ENCODE measurements around the gene CFAP100. TPM values are rescaled to one million over a fixed set of nuclear protein-coding genes. Genes with fewer than 3 reads are reported as not detected.

The CFAP100 gene
- total RNA-seq: not detected

DNA sequence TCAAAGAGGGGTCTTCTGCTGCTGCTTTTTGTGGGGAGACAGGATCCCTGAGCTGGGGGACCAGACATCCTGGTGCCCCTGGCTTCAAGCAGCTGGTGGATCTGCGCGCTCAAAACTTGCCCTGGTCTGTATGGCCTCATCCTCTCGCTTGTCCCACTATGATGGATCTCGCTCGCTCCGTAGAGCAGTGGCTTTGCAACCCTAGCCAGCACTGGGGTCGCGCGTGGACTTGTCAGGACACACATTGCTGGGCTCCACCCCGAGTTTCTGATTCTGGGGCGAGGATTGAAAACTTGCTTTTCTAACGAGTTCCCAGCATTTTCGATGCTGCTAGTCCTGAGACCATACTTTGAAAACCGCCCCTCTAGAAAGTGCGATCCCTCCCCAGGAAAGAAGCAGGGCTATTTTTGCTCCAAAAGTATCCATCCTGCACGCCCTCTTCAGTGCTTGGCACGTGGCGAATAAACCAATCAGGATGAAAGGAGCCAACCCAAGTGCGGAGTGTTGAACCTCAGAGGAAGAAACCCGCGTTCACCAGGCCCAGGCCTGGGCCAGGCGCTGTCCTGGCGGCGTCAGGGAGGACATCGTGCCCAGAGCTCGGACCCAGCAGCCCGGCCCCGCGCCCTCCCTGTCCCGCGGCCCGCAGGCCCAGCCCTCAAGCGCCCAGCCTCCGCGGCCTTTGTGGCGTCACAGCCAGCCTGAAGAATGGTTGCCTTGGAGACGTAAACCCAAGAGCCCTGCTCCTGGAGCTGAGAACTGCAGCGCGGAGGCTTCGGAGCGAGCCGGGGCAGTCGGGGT lies at the start of gene CFAP100:
Gene CFAP100, plus strand, starts transcription at position 731 of the 798 bp plus-strand sequence. CDS start 1,092 bp downstream, outside the sequence.
- Histone ChIP-seq H3K36me3 (no peaks in the 10 kb centered on the region), H3K4me3 (peak within 1 kb of the TSS in 1 of 4 donors; percentile 35)
- DNase-seq: peak in 2 of 3 donors; percentile 38 to 45

DNA sequence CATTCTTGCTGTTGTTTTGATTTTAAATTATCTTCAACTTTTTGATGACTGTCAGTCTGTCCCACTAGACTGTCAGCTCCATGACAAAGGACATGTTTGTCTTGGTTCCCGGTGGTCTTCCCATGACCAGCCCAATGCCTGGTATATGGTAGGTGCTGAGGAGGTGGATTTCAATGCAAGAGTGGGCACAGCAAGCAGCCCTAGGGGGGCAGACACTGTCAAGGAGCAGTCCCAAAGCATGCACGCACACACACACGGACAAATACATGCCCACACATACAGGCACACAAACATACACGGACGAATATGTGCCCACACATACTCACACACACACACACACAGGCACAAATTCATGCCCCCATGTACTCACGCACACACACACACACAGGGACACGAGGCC lies 49.5 kb upstream of the CFAP100 start:
- Histone ChIP-seq H3K4me3 (no peak overlapping the region), H3K36me3 (no peaks in the 10 kb centered on the region), H3K4me1 (no peaks in the 10 kb centered on the region), H3K27ac (no peak overlapping the region), H3K27me3 (no peaks in the 10 kb centered on the region), H3K9me3 (no peaks in the 10 kb centered on the region)
- DNase-seq: no peak
- TF ChIP-seq, protein P1, sequence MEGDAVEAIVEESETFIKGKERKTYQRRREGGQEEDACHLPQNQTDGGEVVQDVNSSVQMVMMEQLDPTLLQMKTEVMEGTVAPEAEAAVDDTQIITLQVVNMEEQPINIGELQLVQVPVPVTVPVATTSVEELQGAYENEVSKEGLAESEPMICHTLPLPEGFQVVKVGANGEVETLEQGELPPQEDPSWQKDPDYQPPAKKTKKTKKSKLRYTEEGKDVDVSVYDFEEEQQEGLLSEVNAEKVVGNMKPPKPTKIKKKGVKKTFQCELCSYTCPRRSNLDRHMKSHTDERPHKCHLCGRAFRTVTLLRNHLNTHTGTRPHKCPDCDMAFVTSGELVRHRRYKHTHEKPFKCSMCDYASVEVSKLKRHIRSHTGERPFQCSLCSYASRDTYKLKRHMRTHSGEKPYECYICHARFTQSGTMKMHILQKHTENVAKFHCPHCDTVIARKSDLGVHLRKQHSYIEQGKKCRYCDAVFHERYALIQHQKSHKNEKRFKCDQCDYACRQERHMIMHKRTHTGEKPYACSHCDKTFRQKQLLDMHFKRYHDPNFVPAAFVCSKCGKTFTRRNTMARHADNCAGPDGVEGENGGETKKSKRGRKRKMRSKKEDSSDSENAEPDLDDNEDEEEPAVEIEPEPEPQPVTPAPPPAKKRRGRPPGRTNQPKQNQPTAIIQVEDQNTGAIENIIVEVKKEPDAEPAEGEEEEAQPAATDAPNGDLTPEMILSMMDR (IDR thresholded peaks at IDR 0.05): no peak
- no peak for TF ChIP-seq POLR2A (IDR thresholded peaks at IDR 0.05)

More for the DNA sequence above, at the start of gene CFAP100:
- Histone ChIP-seq H3K27ac (no peak within 1 kb of the TSS), H3K27me3 (no peaks in the 10 kb centered on the region), H3K4me1 (peaks cover 0 to 3% (median 0%) of the 10 kb centered on the region in 4 donors), H3K9me3 (no peaks in the 10 kb centered on the region)
- TF ChIP-seq, protein P1 (IDR thresholded peaks at IDR 0.05): no peak
- TF ChIP-seq POLR2A (IDR thresholded peaks at IDR 0.05): no peak

DNA sequence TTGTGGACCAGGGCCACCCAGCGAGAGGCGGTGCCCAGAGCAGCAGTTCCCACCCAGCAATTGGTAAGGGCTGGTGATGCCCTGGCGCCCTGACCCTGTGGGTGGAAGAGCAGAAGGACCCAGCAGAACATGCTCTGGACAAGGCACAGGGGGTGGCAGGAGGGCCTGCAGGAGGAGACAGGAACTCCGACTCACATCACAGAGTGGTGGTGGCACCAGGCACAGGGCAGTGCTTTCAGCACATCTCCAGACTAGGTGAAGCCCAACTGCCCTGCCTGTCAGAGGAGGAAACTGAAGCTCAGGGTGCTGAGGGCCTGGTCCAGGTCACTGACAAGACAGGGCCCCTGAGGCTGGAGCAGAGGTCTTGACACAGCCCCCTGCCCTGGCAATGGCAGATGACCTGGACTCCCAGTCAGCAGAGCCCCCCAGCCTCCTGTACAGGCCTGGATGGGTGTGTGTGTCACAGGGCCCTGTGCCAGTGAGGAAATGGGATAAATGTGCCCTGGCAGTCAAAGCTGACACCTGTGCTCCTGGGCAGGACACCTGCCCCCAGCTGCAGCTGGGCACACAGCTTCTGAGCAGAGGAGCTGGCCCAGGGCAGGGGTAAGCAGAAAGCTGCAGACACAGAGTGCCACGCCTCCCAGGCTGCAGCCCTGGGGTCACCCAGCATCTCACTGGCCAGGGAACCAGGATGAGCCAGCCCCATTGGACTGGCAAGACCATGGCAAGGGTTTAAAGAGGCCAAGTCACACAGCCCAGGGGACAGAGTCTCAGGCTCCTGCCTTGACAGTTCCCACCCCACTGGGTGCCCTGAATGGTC lies 48.9 kb upstream of the CFAP100 start:
- no peaks in the 10 kb centered on the region for H3K9me3 ChIP-seq
- DNase-seq: peak in 2 of 3 donors; percentile 36 to 41
- no peaks in the 10 kb centered on the region for H3K4me1 ChIP-seq
- TF ChIP-seq, protein P1 (IDR thresholded peaks at IDR 0.05): no peak
- TF ChIP-seq POLR2A (IDR thresholded peaks at IDR 0.05): no peak
- H3K27ac ChIP-seq: no peak overlapping the region
- H3K27me3 ChIP-seq: no peaks in the 10 kb centered on the region
- H3K36me3 ChIP-seq: no peaks in the 10 kb centered on the region
- no peak overlapping the region for H3K4me3 ChIP-seq

DNA sequence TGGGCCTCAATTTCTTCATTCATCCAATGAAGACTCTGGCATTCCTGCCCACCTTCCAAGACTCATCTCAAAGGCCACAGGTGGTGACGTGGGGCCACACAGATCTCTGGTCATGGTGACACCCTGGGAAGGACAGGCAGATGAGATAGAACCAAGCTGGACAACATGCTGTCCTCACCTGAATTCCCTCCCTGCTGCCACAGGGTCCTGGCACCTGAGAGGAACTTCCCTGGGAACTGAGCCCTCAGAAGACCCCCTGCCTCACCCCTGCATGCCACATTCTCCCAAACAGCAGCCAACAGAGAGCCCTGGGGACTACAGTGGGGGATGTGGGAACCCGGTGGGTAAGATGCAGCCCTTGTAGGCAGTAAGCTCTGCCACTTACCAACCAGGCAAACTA lies 48.2 kb upstream of the CFAP100 start:
- peaks cover 0 to 3% (median 0%) of the 10 kb centered on the region in 3 donors for H3K36me3 ChIP-seq
- no peak for DNase-seq
- H3K4me1 ChIP-seq: no peaks in the 10 kb centered on the region
- H3K27ac ChIP-seq: no peak overlapping the region
- no peak overlapping the region for H3K4me3 ChIP-seq
- no peaks in the 10 kb centered on the region for H3K27me3 ChIP-seq
- H3K9me3 ChIP-seq: no peaks in the 10 kb centered on the region
- TF ChIP-seq, protein P1 (IDR thresholded peaks at IDR 0.05): no peak
- no peak for TF ChIP-seq POLR2A (IDR thresholded peaks at IDR 0.05)

DNA sequence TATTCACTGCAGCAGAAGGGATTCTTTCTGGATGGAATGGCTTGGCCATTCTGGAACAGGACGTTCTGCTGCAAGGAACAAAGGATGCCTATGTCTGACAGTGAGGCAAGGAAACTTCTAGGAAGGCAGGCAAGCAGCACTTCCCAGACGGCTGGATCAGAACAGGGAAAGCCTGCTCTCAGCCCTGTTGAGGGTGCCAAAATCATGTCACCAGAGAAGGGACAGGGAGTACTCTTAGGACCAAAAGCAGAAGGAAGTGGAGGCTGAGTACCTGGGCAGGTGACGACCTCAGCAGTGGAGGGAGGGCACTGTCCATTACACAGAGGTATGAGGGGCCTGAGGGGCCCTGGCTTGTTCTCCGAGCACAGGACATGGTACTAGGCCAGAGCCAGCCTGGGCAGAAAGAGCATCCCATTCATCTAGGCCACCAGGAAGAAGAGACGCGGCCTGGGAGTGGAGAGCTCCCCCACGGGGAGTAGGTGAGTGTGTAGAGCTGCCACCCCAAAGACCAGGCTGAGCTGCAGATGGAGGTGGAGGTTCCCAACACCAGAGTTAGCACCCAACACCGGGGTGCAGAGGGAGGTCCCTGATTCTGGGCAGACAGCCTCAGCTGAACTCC lies 47.1 kb upstream of the CFAP100 start:
- Histone ChIP-seq H3K36me3 (peaks cover 0 to 15% (median 0%) of the 10 kb centered on the region in 3 donors), H3K9me3 (no peaks in the 10 kb centered on the region), H3K27me3 (no peaks in the 10 kb centered on the region), H3K4me3 (no peak overlapping the region), H3K4me1 (no peaks in the 10 kb centered on the region), H3K27ac (no peak overlapping the region)
- DNase-seq: peak in 1 of 3 donors; percentile 41
- TF ChIP-seq, protein P1 (IDR thresholded peaks at IDR 0.05): no peak
- TF ChIP-seq POLR2A (IDR thresholded peaks at IDR 0.05): no peak
